Stimulated activated CD4-positive, alpha-beta T cell treated with anti-CD3 and anti-CD28 coated beads, Interleukin-2, amount 100 ng/mL, for 4 hours (primary cell): ENCODE data around the gene AAMP.
A peak's percentile ranks its signal among the peaks of the same experiment; 100 is the strongest.

Experiments used
- DNase-seq: peaks from one replicate; pipeline ENCODE4 v3.0.0-alpha.2; 2020; ENCODE audit warnings: low read depth

Gene AAMP

DNA sequence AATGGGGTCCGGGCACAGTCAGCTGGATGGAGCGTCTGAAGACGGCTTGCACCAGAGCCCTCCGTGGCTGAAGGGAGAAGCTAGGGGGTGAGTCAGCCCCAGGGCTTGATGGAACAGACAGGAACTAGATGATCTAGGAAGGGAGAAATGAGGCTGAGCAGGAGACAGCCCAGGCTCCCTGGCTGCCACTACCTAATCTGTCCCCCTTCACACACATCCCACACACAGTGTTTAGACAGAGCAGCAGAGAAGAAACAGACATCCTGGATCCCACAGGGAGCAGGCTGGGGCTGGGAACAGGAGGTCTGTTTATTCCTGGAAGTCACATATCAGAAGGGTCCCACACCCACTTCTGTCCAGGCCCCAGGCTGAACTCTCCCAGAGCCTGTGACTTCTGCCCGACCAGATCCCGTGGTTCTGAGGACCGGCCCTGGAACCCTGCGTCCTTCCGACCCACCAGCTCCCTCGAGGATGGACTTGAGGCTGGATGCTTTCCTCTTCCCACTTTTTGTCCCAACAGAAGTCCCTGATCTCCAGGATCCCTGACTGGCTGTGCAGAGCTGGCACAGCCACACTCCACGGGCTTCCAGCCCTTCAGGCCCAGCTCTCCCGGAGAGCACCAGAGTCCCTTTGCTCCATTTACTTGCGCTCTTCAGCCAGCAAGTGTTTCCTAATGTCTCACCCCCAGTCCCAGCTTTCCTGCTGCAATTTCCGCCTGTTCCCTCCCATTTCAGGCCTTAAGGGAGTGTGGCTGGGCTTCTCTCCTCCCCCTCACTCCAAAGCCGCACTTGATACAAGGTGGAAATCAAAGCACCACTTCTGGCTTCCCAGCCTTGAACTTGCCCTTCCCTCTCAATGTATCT is 10.6 kb downstream of the AAMP start:
- no peak for DNase-seq

DNA sequence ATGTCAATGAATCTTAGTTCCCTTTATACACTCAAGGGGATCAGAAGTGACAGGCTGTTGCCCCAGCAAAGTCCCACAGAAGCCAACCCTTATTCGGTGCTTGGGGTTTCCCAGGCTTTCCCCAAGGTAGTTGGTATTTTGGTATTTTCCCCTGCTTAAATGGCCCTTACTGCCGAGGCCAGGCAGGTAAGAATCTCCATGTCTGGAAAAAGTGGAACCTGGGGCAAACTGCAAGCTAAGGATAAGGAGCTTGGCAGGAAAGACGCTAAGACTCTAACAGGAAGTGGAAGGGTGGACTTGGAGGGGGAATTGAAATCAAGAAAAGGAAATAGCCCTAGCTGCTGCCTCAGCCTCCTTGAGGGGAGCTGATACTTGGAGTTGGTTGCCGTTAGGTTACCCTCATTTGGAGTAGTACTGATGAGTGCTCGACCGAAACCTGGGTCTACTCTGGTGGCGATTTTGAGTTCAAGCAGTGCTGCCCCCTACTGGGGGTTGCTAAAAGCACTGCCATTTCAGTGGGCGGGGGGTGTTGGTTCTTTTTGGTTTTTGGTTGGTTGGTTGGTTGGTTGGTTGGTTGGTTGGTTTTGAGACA is 12.5 kb downstream of the AAMP start:
- peak; percentile 51 for DNase-seq

- DNase-seq, result no peak
Observed at GRCh38 chr2:218256612-218257350, 13.2 kb downstream of the AAMP start.

DNA sequence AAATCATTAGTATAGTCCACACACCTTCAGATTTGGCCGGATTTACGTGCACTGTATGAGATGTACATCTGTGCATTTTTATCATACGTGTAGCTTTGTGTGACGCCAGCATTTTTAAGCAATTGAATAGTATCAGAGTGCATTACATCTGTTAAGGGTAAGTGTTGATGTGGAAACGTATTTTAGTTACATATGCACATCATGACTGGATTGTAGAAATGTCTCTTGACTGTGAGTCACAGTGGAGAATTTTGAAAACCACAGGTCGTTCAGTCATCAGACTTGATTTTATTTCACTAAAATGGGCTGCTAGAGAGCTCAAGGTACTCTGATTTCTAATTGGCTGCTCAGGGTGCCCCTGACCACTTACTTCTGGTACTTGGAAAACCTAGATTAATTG is 14.5 kb downstream of the AAMP start:
- DNase-seq, result no peak

DNA sequence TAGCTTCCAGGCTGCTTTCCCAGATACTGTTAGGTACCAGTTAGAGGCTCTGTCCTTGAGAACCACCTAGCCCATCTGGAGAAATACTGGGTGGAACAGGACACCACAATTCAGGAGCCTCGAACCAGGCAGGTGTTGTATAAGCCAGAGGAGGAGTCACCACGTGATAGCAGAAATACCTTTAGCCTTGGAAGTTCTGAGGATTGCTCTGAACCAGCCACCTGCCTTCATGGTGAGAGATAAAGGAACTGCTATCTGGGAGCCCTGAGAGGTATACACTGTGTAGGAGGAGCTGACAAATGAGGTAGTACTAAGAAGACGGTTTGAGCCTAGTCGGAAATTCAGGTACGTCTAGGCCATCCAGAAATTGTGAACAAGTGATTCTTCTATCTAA is 16.7 kb downstream of the AAMP start:
- no peak for DNase-seq

DNA sequence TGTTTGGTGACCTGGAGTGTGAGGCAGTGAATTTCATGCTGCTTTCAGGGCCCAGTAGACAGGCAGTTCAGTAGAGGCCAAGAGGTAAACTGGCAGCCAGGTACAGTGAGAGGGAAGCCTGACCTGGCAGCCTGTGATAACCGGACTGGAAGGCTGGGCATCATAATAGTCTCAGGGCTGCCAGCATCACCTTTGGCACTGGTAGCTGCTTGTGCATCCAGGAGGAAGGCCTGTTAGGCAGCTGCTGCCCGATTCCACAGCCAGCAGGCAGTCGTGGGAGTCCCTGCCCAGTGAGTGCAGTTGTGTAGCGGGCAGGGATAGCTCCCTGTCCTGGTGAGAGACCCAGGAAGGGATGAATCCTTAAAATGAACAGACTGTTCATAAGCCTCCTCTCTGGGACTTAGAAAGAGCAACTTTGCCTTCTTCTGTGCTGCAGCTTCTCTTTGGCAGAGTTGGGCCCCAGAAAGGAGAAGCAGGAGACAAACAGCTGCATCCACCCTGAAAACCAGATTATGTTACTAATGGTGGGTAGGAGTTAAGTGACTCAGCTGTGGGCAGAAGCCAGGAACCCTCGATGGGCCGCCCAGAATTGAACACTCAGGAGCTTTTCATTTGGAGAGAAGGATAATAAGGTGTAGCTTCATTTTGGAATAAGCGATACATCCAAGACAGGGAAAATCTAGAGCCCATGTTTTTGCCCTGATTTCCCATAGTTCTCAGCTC is 17.3 kb downstream of the AAMP start:
- no peak for DNase-seq

- no peak for DNase-seq
Observed at GRCh38 chr2:218249691-218250090, 20.2 kb downstream of the AAMP start.

- no peak for DNase-seq
Observed at GRCh38 chr2:218245214-218245613, 24.7 kb downstream of the AAMP start.

DNA sequence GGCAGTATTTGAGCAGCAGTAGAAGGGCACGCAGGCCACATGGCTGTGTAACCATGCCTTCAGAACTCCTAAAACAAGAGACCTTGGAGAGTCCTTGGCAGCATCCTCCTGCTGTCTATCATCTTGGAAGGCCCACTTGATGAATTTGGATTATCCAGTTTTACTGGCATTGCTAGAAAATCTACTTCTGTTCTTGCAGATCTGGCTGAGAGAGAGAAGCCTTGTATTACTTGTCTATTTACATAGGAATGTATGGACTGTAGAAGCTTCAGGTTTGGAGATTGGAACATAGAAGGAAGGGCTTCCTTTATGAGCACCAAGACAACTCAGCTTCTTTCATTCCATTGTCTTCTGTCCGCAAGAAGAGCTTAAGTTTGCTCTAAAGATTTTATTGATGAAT is 25.3 kb downstream of the AAMP start:
- no peak for DNase-seq

DNA sequence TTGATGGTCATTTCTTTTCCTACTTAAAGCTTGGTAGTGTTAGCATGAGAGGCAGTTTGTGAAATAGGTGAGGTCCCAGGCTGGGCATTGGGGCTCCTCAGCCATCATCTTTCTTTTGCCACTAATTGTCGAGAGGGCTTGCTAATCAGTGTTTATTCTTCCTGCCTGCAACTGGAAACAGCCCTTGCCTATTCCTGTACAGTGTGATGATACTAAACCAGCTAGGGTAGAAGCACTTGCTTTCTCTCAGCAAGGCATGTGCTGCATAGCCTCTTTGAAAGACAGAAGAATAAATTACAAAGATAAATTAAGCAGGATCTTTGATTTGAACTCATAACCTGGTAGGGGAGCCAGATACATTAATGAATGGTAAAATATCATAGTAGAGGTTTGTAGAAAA is 25.7 kb downstream of the AAMP start:
- no peak for DNase-seq

DNA sequence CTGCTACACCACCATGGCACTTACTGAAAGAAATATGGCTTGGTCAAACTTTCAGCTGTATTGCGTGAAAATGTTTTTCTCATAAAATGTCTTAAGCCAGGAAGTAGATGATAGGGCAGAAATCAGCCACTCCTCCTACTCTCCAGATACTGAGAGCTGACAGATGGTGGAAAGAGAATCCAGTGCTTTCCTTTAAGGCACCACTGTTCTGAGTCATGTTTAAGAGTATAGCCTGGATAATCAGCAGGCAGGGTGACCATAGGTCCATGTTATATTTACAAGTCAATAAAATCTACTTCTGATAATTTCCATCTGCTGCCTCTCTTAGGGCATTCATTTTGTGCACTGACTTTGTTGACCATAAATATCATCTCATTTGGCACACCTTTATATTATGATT is 31.1 kb downstream of the AAMP start:
- DNase-seq, result no peak

DNA sequence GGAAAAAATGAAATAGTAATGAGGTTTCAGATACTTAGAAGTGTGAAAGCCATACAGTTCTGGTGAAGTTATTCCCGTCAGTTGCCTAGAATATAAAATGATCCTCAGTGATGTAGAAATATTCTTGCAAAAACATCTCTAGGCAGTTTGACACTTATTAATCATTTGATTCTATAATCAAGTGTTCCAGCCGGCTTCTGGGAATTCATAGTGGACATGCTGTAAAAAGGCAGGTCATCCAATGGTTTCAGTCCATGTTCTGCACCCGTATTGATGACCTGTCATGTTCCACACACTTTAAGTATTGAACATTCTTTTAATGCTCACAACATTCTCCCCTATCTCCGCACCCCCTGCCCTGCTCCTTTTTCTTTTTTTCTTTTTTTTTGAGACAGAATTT is 33.1 kb downstream of the AAMP start:
- DNase-seq, result no peak

DNA sequence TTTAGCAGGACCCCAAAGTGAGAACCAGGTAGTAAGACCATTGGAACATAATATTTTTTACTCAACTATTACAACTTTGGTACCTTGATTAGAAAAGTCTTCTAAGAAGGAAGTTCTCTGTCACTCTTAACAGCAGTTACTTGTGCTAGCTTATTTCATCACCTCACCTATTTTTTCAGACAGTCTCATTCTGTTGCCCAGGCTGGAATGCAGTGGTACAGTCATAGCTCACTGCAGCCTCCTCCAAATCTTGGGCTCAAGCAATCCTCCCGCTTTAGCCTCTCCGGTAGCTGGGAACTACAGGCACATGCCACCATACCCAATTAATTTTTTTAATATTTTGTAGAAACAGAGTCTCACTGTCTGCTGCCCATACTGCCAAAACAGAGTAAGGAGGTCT is 34.9 kb downstream of the AAMP start:
- no peak for DNase-seq

DNA sequence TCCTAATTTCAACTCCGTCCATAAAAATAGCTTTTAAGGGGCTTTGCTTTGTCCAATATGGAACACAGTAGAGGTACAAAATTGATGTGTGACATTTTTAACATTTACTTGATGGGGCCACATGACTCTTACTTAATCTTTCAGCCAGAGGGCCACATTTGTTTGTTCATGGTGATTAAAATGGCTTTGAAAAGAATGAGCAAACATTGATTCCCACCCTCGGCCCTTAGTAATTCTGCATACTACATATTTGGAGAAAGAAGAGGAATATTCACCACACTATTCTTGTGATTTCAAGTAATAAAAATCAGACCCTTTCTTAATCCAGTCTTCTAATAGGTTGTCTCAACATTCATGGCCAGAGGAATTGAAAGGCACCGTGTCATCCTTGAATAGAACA is 35.4 kb downstream of the AAMP start:
- DNase-seq, result no peak

DNA sequence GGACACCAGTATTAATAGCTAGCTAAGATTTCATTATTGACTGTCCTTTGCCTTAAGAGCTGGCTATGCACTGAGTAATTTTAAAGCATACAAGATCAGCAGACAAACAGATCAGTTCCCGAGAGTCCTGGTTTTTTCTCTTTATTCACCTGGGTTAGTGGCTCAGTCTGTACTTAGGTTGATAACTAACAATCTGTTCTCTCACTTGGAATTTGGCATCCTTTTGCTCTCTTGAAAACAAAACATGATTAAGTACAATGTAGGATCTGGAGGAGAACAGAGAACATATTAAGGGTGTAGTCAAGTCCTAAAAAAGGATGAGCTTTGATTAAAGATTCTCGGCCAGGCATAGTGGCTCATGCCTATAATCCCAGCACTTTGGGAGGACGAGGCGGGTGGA is 36.4 kb downstream of the AAMP start:
- no peak for DNase-seq

DNA sequence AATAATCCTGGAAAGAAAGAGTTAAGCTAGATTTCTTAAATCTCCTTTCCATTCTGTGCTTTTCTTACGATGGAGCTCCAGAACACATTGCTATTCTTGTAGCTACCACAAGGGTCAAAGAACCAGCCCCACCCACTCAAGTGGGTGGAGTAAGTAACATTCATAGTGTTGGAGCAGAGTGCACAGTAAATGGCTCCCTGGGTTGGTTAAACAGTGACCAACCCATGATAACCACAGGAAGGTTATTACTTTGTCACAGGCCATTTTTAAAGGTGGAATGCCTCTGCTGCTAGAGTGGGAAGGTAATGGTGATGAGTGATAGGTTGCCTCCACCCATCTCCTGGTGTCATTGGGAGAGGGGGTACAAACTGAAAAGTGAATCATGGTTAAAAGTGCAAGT is 39.1 kb downstream of the AAMP start:
- no peak for DNase-seq

GRCh38 chr2:218229851-218230250 is 40.1 kb downstream of the AAMP start:
- no peak for DNase-seq

DNA sequence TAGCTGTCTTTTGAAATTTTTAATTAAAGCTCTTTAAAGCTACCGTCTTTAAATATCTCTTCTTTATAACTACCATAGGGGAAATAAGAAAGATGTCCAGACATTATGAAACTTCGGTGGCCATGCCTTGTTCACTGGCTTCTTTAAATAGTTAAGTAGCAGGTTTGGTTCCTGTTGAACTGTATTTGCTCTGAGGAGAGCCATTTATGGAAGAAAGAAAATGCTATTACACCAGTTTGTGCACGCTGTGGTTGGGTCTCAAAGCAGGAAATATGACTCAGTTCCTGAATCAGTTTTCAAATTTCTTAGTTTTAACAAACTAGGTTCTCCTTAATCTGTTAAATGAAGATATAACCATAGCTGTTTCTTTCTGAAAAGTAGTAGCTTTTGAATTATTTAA is 40.7 kb downstream of the AAMP start:
- DNase-seq, result no peak

GRCh38 chr2:218228366-218229090 is 41.4 kb downstream of the AAMP start:
- DNase-seq, result no peak

DNA sequence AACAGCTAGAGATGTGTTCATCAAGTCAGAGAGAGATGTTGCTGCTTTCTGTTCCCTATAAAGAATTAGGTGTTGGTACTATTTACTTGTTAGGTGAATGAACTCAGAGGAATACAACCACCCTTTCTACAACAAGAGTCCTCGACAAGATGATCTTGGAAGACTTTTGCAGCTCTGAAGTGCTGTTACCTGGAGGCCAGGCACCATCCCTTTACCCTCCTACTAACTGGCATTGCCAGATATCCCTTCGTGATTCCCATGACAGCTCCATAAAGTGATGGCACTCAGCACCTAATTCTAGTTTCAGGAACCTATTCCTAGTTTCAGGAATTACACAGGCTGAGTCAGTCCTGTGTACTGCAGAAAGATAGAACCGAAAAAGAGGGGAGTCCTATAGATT is 43.0 kb downstream of the AAMP start:
- DNase-seq, result no peak

DNA sequence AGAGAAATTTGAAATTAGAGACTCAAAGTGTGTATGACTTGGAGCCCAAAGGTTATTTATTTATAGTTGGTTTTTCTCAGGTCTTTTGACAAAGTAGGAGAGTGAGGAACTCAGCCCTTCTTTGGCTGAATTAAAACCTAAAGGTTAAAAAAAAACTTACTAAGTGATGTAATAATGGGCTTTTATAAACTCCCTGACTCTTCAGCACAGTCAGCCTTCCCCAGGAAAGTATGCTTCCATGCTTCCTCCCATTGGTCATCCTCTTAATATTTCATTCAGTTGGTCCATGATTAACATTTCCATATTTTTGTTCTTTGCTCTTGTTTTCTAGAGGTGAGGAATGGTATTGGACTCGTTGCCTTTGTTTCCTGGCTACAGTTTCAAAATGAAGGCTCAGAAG is 45.8 kb downstream of the AAMP start:
- DNase-seq, result no peak

GRCh38 chr2:218223046-218223445 is 46.9 kb downstream of the AAMP start:
- DNase-seq, result no peak
